H9 (cell line): ENCODE results near the gene KAT6B. TPM values are rescaled to one million over a fixed set of nuclear protein-coding genes. Genes with fewer than 3 reads are reported as not detected.

Experiments
- DNase-seq: peaks from one replicate; pipeline ENCODE4 v3.0.0-alpha.2; 2017
- H2AFZ ChIP-seq: one replicate; pipeline ENCODE4 v1.6.1; 2013; ENCODE audit warnings: mild to moderate bottlenecking, low read length, control low read depth, moderate library complexity
- H2AK5ac ChIP-seq: 2 replicates; pipeline ENCODE4 v1.6.1; 2013; ENCODE audit warnings: low read length, control low read depth, mixed read lengths; ENCODE audit not compliant: insufficient read length
- H2BK120ac ChIP-seq: one replicate; pipeline ENCODE4 v1.6.1; 2013; ENCODE audit warnings: low read depth, mild to moderate bottlenecking, low read length, control low read depth, inconsistent platforms; ENCODE audit not compliant: poor library complexity, severe bottlenecking
- H2BK12ac ChIP-seq: 2 replicates; pipeline ENCODE4 v1.6.1; 2013; ENCODE audit warnings: low read length, control low read depth, mixed read lengths, low read depth; ENCODE audit not compliant: insufficient read length
- H2BK15ac ChIP-seq: 2 replicates; pipeline ENCODE4 v1.6.1; 2013; ENCODE audit warnings: low read depth, low read length, control low read depth
- H2BK20ac ChIP-seq: one replicate; pipeline ENCODE4 v1.6.1; 2013; ENCODE audit warnings: low read depth, mild to moderate bottlenecking, low read length, control low read depth, inconsistent platforms; ENCODE audit not compliant: poor library complexity, severe bottlenecking
- H2BK5ac ChIP-seq: 2 replicates; pipeline ENCODE4 v1.6.1; 2013; ENCODE audit warnings: low read length, control low read depth, mixed read lengths; ENCODE audit not compliant: insufficient read length
- H3K14ac ChIP-seq: 2 replicates; pipeline ENCODE4 v1.6.1; 2013; ENCODE audit warnings: low read length, control low read depth; ENCODE audit not compliant: insufficient read depth
- H3K18ac ChIP-seq: 2 replicates; pipeline ENCODE4 v1.6.1; 2013; ENCODE audit warnings: low read depth, mild to moderate bottlenecking, mixed read lengths, low read length, control low read depth; ENCODE audit not compliant: insufficient read length
- H3K23ac ChIP-seq: 2 replicates; pipeline ENCODE4 v1.6.1; 2013; ENCODE audit warnings: low read length, control low read depth, mixed read lengths, low read depth; ENCODE audit not compliant: insufficient read length
- H3K23me2 ChIP-seq: 2 replicates; pipeline ENCODE4 v1.6.1; 2013; ENCODE audit warnings: low read depth, mild to moderate bottlenecking, mixed read lengths, low read length, control low read depth; ENCODE audit not compliant: insufficient read length, poor library complexity, severe bottlenecking
- H3K27ac ChIP-seq: 2 replicates; pipeline ENCODE4 v1.5.1; 2013; ENCODE audit warnings: low read length, control low read depth, mixed read lengths, low read depth; ENCODE audit not compliant: insufficient read length
- H3K27me3 ChIP-seq: 2 replicates; pipeline ENCODE4 v1.6.1; 2013; ENCODE audit warnings: low read length, control low read depth, inconsistent platforms; ENCODE audit not compliant: insufficient read depth
- H3K4ac ChIP-seq: 2 replicates; pipeline ENCODE4 v1.6.1; 2013; ENCODE audit warnings: low read depth, mild to moderate bottlenecking, control low read depth, inconsistent platforms, low read length, moderate library complexity
- H3K4me1 ChIP-seq: 2 replicates; pipeline ENCODE4 v1.6.1; 2013; ENCODE audit warnings: low read length, control low read depth, inconsistent platforms; ENCODE audit not compliant: insufficient read depth
- H3K4me2 ChIP-seq: 2 replicates; pipeline ENCODE4 v1.6.1; 2013; ENCODE audit warnings: low read length, control low read depth, mixed read lengths; ENCODE audit not compliant: insufficient read length, insufficient read depth
- H3K56ac ChIP-seq: 2 replicates; pipeline ENCODE4 v1.6.1; 2013; ENCODE audit warnings: low read depth, mild to moderate bottlenecking, mixed read lengths, low read length, control low read depth; ENCODE audit not compliant: insufficient read length
- H3K79me1 ChIP-seq: 2 replicates; pipeline ENCODE4 v1.6.1; 2013; ENCODE audit warnings: low read depth, mild to moderate bottlenecking, moderate library complexity, low read length, control low read depth, inconsistent platforms; ENCODE audit not compliant: insufficient read depth, poor library complexity, severe bottlenecking
- H3K79me2 ChIP-seq: 2 replicates; pipeline ENCODE4 v1.6.1; 2013; ENCODE audit warnings: low read length, control low read depth, inconsistent platforms; ENCODE audit not compliant: insufficient read depth
- H3K9ac ChIP-seq: 2 replicates; pipeline ENCODE4 v1.6.1; 2013; ENCODE audit warnings: low read length, control low read depth, mixed read lengths; ENCODE audit not compliant: insufficient read length; ENCODE audit errors: extremely low read depth
- H3K9me3 ChIP-seq: one replicate; pipeline ENCODE4 v1.6.1; 2013; ENCODE audit warnings: low read depth, low read length, inconsistent platforms; ENCODE audit not compliant: control insufficient read depth
- H3T11ph ChIP-seq: one replicate; pipeline ENCODE4 v1.6.1; 2013; ENCODE audit warnings: mild to moderate bottlenecking, low read length, control low read depth, inconsistent platforms
- H4K20me1 ChIP-seq: one replicate; pipeline ENCODE4 v1.6.1; 2013; ENCODE audit not compliant: control insufficient read depth, insufficient read length, insufficient read depth
- H4K5ac ChIP-seq: 2 replicates; pipeline ENCODE4 v1.6.1; 2013; ENCODE audit warnings: low read depth, mild to moderate bottlenecking, mixed read lengths, low read length, control low read depth; ENCODE audit not compliant: insufficient read length
- H4K8ac ChIP-seq: replicated peaks from 2 replicates; pipeline ENCODE4 v1.6.1; 2013; ENCODE audit warnings: low read length, control low read depth, mixed read lengths, low read depth; ENCODE audit not compliant: insufficient read length
- H4K91ac ChIP-seq: 2 replicates; pipeline ENCODE4 v1.6.1; 2013; ENCODE audit warnings: low read depth, mild to moderate bottlenecking, moderate library complexity, mixed read lengths, low read length, control low read depth; ENCODE audit not compliant: insufficient read length
- H3K27ac Mint-ChIP-seq, 3 experiments: 2 replicates in 2 of 3; 3 replicates in 1 of 3; pipeline ENCODE4 v1.8.0; 2020 to 2021; ENCODE audit warnings: mixed read lengths in 3 of 3, mild to moderate bottlenecking in 1 of 3, moderate library complexity in 1 of 3
- H3K27me3 Mint-ChIP-seq: 2 replicates; pipeline ENCODE4 v1.8.0; 2021; ENCODE audit warnings: low read depth, mild to moderate bottlenecking, moderate library complexity, mixed read lengths
- H3K36me3 Mint-ChIP-seq, 3 experiments: 2 replicates in 2 of 3; 3 replicates in 1 of 3; pipeline ENCODE4 v1.8.0; 2020 to 2021; ENCODE audit warnings: low read depth in 3 of 3, mixed read lengths in 3 of 3; ENCODE audit not compliant: insufficient read depth in 1 of 3
- H3K4me1 Mint-ChIP-seq, 2 experiments: 2 replicates each; pipeline ENCODE4 v1.8.0; 2020; ENCODE audit warnings: mixed read lengths in 2 of 2
- H3K4me3 Mint-ChIP-seq, 2 experiments: 2 replicates in 1 of 2; 3 replicates in 1 of 2; pipeline ENCODE4 v1.8.0; 2020 to 2021; ENCODE audit warnings: mild to moderate bottlenecking in 2 of 2, mixed read lengths in 2 of 2, moderate library complexity in 1 of 2
- H3K9me3 Mint-ChIP-seq, 2 experiments: 2 replicates in 1 of 2; 3 replicates in 1 of 2; pipeline ENCODE4 v1.8.0; 2020; ENCODE audit warnings: mild to moderate bottlenecking in 2 of 2, mixed read lengths in 2 of 2, moderate library complexity in 1 of 2
- CTCF ChIP-seq: fragments of 200-600 bp; sonication (generic); conservative IDR thresholded peaks from 3 replicates; pipeline ENCODE4 v1.8.0; 2021; ENCODE audit warnings: antibody characterized with exemption, mild to moderate bottlenecking
- WGBS: extraction: QIAGEN DNeasy Blood & Tissue Kit; methylation state at CpG from one replicate; pipeline ENCODE4 v1.1.7; 2013; ENCODE audit warnings: missing lambda C conversion rate, low lambda C conversion rate, mixed read lengths; ENCODE audit not compliant: insufficient read length; ENCODE audit errors: extremely low coverage; 5-methylcytosine and 5-hydroxymethylcytosine counted together
- total RNA-seq: library from RNA; stranded (reverse); gene quantifications from 2 replicates; pipeline ENCODE4 v1.2.1, GENCODE V29; 2021

Gene KAT6B
- total RNA-seq, 1 experiment from 2014 or later, result 34.2 TPM

- no peak overlapping the region for H3K9ac ChIP-seq
- no peak overlapping the region for H3K4ac ChIP-seq
- no peaks in the 10 kb centered on the region for H3K23me2 ChIP-seq
- no peak overlapping the region for H4K8ac ChIP-seq
- H3K27me3 ChIP-seq, result no peaks in the 10 kb centered on the region
- peak overlapping the region in 2 of 3 experiments; percentile 10 to 50; a peak in 1 of 7 replicates for H3K27ac Mint-ChIP-seq
- no peaks in the 10 kb centered on the region for H3K9me3 ChIP-seq
- no peak overlapping the region for H2BK15ac ChIP-seq
- no peak overlapping the region for H3K27ac ChIP-seq
- H4K91ac ChIP-seq, result no peak overlapping the region
- no peak overlapping the region for H3T11ph ChIP-seq
- no peak overlapping the region for H2AK5ac ChIP-seq
- no peaks in the 10 kb centered on the region; the same call in 1 of the 2 replicates for H3K27me3 Mint-ChIP-seq
- TF ChIP-seq CTCF, result no peak
- no peak overlapping the region for H2AFZ ChIP-seq
- no peak overlapping the region for H2BK20ac ChIP-seq
- no peaks in the 10 kb centered on the region for H3K4me1 ChIP-seq
- no peak overlapping the region for H3K4me3 Mint-ChIP-seq
- WGBS, result no CpG with 5 or more reads among the region's 2 CpGs
- no peaks in the 10 kb centered on the region for H3K9me3 Mint-ChIP-seq
- no peak overlapping the region for H2BK120ac ChIP-seq
- no peak overlapping the region for H3K56ac ChIP-seq
- H4K20me1 ChIP-seq, result no peaks in the 10 kb centered on the region
- H4K5ac ChIP-seq, result no peak overlapping the region
- no peak overlapping the region for H3K4me2 ChIP-seq
- H2BK5ac ChIP-seq, result no peak overlapping the region
- H3K79me1 ChIP-seq, result no peaks in the 10 kb centered on the region
- H3K36me3 Mint-ChIP-seq, result peaks cover 0 to 1% (median 0%) of the 10 kb centered on the region in 3 experiments; a peak in 1 of 7 replicates
- no peak overlapping the region for H3K18ac ChIP-seq
- no peak overlapping the region for H3K14ac ChIP-seq
- no peak for DNase-seq
- H3K23ac ChIP-seq, result no peak overlapping the region
- no peak overlapping the region for H2BK12ac ChIP-seq
- peaks cover 4% of the 10 kb centered on the region; the same call in 1 of the 2 replicates for H3K79me2 ChIP-seq
- peaks cover 3 to 4% of the 10 kb centered on the region in 2 experiments; a peak in 3 of 4 replicates for H3K4me1 Mint-ChIP-seq
These were observed 64.7 kb downstream of the KAT6B start for GRCh38 chr10:74891053-74891452.
